HepG2 (cell line): ENCODE results near the gene SLC1A2.

Experiments
- ATF1 ChIP-seq: IDR thresholded peaks from 2 replicates; pipeline ENCODE4 v1.6.1; 2016; ENCODE audit warnings: mild to moderate bottlenecking, control low read depth
- EZH2 ChIP-seq: conservative IDR thresholded peaks from 2 replicates; pipeline ENCODE4 v1.6.1; 2012; ENCODE audit warnings: mild to moderate bottlenecking, low read depth, low read length, moderate library complexity
- GABPA ChIP-seq, 2 experiments: IDR thresholded peaks; 2 replicates each; pipeline ENCODE4 v1.6.1; 2011 to 2016; ENCODE audit warnings: low read depth in 2 of 2, low read length in 1 of 2, missing biosample characterization in 1 of 2, missing genetic modification characterization in 1 of 2
- POLR2A ChIP-seq, 2 experiments: IDR thresholded peaks; 2 replicates each; pipeline ENCODE4 v1.6.1; 2011; ENCODE audit warnings: low read depth in 2 of 2, low read length in 2 of 2, mild to moderate bottlenecking in 1 of 2, moderate library complexity in 1 of 2; ENCODE audit not compliant: insufficient read depth in 1 of 2
- POLR2AphosphoS5 ChIP-seq: IDR thresholded peaks from 2 replicates; pipeline ENCODE4 v1.6.1; 2012; ENCODE audit warnings: low read depth, low read length
- RXRB ChIP-seq: IDR thresholded peaks from 2 replicates; pipeline ENCODE4 v1.6.1; 2016; ENCODE audit warnings: borderline replicate concordance, missing genetic modification reagents, missing compliant biosample characterization
- ZNF138 ChIP-seq: sonication (generic); formaldehyde crosslinking; IDR thresholded peaks from 2 replicates; pipeline ENCODE4 v1.5.0; 2020; ENCODE audit warnings: mild to moderate bottlenecking, low read depth, missing genetic modification reagents
- ZNF264 ChIP-seq: sonication (generic); formaldehyde crosslinking; IDR thresholded peaks from 2 replicates; pipeline ENCODE4 v1.4.0; 2020; ENCODE audit warnings: missing genetic modification reagents
- ZNF296 ChIP-seq: sonication (generic); formaldehyde crosslinking; conservative IDR thresholded peaks from 2 replicates; pipeline ENCODE4 v1.5.0; 2020; ENCODE audit warnings: mild to moderate bottlenecking, missing genetic modification reagents
- TF ChIP-seq, protein P1 (sequence below): sonication (generic); formaldehyde crosslinking; IDR thresholded peaks from 2 replicates; pipeline ENCODE4 v1.5.0; 2020; ENCODE audit warnings: mild to moderate bottlenecking, missing genetic modification reagents, moderate library complexity

DNA sequence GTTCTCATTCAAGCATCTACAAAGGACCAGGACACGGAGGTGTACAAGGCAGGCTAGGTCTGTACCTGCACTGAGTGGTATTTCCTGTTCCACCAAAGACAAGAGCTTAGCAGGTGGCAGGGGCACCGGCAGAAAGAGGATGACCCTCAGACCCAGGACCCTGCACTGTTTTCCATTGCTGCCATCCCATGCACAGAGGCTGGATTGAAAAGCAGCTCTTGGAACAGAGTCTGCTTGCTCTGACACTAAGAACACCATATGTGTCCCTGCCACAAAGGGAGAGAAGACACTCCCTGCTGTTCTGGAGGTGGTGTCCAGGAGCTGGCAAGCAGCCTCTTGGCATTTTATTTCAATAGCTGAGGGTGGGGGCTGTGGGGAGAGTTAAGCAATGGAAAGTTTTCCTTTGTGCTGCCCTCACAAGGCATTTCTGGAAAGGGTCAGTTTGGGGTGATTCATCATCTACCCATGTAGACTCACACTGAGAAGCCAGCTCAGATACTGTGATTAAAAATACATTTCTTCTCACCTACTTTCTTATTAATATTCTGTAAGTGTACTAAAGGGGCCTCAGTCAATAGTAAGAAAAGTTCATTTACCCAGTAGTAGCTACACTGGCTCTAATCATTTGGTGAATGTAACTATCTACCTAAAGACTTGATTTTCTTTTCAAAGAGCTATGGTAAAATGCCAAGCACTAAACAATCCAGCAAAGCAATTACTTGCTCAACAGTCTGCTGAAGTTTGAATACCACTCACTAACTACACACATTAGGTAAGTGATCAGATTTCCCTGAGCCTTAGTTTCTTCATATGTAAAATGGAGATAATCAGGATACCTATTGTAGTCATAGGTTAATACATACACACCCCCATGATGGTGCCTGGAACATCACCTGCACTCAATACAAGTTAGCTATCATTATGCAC is 55.2 kb downstream of the SLC1A2 start:
- TF ChIP-seq RXRB (CRISPR knock-in tag) (no peak), POLR2A (IDR thresholded peaks at IDR 0.05; ENCODE audit: insufficient read depth in 1 of 2, low read depth in 2 of 2, low read length in 2 of 2) (no peak), GABPA (IDR thresholded peaks at IDR 0.05; ENCODE audit: low read depth, low read length) (no peak), GABPA (CRISPR knock-in tag; IDR thresholded peaks at IDR 0.05; ENCODE audit: low read depth) (no peak), POLR2AphosphoS5 (no peak), EZH2 (no peak), ZNF264 (CRISPR knock-in tag) (no peak), ZNF296 (CRISPR knock-in tag) (no peak), ATF1 (no peak), ZNF138 (CRISPR knock-in tag) (no peak)
- TF ChIP-seq, protein P1, sequence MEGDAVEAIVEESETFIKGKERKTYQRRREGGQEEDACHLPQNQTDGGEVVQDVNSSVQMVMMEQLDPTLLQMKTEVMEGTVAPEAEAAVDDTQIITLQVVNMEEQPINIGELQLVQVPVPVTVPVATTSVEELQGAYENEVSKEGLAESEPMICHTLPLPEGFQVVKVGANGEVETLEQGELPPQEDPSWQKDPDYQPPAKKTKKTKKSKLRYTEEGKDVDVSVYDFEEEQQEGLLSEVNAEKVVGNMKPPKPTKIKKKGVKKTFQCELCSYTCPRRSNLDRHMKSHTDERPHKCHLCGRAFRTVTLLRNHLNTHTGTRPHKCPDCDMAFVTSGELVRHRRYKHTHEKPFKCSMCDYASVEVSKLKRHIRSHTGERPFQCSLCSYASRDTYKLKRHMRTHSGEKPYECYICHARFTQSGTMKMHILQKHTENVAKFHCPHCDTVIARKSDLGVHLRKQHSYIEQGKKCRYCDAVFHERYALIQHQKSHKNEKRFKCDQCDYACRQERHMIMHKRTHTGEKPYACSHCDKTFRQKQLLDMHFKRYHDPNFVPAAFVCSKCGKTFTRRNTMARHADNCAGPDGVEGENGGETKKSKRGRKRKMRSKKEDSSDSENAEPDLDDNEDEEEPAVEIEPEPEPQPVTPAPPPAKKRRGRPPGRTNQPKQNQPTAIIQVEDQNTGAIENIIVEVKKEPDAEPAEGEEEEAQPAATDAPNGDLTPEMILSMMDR (CRISPR knock-in tag): no peak
